HG03558 (cell line): ENCODE measurements around the gene SIL1.
"Not testable (repeated sequence)": the region's sequence is repeated elsewhere in the genome, so short reads cannot be mapped to it uniquely, and the experiment has no call there.

ENCODE experiments used
- ATAC-seq: cut with Tn5 transposase; IDR thresholded peaks from one replicate; pipeline ENCODE4 v1.9.1; 2021; ENCODE audit warnings: moderate number of reproducible peaks; ENCODE audit not compliant: unreplicated experiment; ENCODE audit errors: extremely low read depth

SIL1 gene

DNA sequence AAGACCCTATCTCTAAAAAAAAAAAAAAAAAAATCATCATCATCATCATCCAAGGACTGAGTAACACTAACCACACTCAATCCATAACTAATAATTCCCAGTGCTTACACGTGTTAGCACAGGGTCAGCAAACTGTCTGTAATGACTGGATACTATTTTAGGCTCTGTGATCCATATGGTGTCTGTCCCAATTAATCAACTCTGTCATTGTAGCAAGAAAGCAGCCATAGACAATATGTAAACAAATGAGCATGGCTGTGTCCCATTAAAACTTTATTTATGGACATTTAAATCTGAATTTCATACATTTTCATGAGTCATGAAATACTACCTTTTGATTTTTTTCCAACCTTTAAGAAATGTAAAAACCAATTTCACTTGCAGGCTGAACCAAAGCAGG is 148.4 kb downstream of the SIL1 start:
- no peak for ATAC-seq

DNA sequence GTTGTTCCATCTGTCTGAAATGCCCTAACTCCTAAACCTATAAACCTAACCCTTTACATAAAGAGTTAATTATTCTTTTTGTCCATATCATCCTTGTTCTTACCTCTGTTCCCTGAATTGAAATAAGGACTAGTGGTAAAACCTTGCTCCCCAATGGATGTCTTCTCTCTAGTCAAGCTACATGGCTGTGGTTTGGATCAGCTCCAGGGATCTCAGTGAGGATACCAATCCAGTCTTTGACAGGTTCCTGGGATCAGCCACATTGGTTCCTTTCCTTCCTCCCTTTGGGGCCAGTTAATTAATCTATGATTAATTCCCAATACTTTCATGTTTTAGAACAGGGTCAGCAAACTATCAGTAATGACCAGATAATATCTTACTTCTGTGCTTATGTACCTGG is 151.6 kb downstream of the SIL1 start:
- ATAC-seq: no peak

GRCh38 chr5:139043157-139043905 is 154.8 kb downstream of the SIL1 start:
- ATAC-seq: no peak

- no peak for ATAC-seq
Observed at GRCh38 chr5:139040081-139040480, 158.1 kb downstream of the SIL1 start.

GRCh38 chr5:139038613-139039305 is 159.4 kb downstream of the SIL1 start:
- no peak for ATAC-seq

GRCh38 chr5:139037732-139038131 is 160.4 kb downstream of the SIL1 start:
- no peak for ATAC-seq

DNA sequence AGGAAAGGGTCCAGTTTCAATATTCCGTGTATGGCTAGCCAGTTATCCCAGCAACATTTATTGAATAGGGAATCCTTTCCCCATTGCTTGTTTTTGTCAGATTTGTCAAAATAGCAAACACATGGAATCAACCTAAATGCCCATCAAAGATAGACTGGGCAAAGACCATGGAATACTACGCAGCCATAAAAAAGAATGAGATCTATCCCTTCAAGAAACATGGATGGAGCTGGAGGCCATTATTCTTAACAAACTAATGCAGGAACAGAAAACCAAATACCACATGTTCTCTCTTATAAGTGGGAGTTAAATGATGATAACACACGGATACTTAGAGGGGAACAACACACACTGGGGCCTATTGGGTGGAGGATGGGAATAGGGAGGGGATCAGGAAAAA is 161.8 kb downstream of the SIL1 start:
- not testable (repeated sequence) for ATAC-seq

GRCh38 chr5:139027150-139027549 is 171.0 kb downstream of the SIL1 start:
- no peak for ATAC-seq

- no peak for ATAC-seq
Observed at GRCh38 chr5:139025651-139026050, 172.5 kb downstream of the SIL1 start.

DNA sequence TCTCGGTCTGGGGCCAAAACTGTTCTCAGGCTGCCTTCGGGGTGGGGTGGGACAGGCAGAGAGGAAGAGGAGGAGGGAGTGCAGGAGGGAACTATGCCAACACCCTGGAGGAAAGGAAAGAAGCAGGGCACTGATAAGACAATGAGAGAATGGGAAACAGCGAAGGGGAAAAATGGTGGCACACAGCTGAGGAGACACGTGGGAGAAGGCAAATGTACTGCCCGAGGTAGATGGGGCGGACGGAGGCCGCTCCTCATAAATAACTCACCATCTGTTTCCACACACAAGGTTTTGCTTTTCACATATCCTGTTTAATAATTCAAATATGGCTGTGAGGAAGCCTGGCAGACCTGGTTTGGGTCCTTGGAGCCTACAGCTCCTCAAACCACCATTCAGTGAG is 174.9 kb downstream of the SIL1 start:
- ATAC-seq: no peak

GRCh38 chr5:139022528-139022927 is 175.6 kb downstream of the SIL1 start:
- no peak for ATAC-seq

DNA sequence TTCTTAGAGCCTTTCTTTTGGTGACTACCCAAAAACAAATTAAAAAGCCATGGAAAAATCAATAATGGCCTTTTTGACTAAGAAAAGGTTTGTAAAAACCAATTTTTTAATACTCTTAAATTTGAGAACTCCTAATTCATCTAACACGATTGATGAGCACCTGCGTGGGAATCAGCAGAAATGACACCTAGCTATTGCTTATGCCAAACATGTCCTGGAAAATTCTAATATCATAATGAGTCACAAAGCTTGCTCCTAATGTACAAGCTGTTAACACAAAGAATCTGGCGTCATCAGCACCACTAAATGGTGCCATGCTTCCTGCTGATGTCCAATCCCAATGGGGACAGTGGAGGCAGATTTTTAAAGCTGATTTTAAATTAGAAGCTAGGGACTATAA is 176.8 kb downstream of the SIL1 start:
- no peak for ATAC-seq

DNA sequence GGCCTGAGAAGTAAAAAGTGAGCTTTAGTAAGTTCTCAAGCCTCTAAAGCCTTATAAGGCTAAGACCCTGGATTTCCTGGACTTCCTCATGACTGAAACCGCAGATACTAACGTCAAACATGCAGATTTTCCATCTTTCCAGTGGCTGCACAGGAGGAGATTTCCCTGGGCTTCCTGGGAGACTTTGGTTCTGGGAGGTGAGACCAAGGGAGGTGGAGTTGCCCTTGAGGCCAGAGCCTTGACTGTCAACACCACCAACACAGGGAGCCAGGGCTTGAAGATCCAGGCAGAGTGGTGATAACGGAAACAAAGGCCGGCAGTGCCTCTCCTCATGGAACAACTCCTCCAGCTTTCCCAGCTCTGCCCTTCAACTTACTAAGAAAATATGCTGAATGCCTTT is 178.3 kb downstream of the SIL1 start:
- ATAC-seq: no peak

DNA sequence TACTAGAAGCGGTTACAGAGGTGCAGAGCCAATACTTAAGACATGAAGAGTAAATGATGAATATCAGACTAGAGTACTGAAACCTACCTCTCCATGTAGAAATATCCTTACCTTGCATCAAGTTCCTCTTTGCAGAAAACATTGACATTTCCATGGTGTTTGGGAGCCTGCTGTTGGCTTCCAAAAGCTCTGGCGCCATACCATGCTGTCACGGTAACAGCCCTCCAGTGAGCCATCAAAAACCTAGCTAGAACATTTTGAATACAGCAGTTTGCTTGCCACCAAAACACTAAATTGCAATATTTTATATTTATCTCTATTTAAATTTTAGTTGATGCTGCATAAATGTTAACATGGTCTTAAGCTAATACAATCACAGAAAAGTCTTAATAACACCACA is 179.0 kb downstream of the SIL1 start:
- ATAC-seq: no peak

GRCh38 chr5:139017624-139018023 is 180.5 kb downstream of the SIL1 start:
- ATAC-seq: no peak

DNA sequence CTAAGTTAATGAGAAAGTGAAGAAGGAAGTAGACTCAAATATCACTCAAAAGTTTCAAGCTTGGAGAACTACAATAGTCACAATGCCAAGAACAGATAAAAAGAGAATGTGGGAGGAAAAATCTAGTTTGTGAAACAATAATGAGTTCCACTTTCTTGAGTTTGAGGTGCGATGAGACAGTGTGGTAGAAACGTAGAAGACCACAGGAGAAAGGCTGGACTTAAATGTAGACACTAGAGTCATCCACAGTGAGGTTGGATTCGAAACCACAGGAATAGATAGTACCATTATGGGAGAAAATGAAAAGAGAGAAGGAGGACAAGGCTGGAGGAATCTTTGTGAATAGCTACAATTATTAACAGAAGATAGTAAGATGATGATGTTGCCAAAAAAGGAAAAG is 182.0 kb downstream of the SIL1 start:
- no peak for ATAC-seq

- no peak for ATAC-seq
Observed at GRCh38 chr5:139014726-139015125, 183.4 kb downstream of the SIL1 start.

DNA sequence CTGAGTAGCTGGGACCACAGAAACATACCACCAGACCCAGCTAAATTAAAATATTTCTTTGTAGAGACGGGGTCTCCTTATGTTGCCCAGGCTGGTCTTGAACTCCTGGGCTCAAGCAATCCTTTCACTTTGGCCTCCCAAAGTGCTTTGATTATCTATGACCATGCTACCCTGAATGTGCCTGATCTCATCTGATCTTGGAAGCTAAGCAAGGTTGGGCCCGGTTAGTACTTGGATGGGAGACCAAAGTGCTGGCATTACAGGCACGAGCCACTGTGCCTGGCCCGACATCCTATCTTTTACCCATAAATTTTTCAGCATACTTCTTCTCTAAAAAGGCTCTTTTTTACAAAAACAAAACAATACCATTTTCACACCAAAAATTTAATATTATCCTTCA is 186.0 kb downstream of the SIL1 start:
- no peak for ATAC-seq

GRCh38 chr5:139011156-139011555 is 187.0 kb downstream of the SIL1 start:
- not testable (repeated sequence) for ATAC-seq

GRCh38 chr5:139004374-139005307 is 193.5 kb downstream of the SIL1 start:
- ATAC-seq: no peak

DNA sequence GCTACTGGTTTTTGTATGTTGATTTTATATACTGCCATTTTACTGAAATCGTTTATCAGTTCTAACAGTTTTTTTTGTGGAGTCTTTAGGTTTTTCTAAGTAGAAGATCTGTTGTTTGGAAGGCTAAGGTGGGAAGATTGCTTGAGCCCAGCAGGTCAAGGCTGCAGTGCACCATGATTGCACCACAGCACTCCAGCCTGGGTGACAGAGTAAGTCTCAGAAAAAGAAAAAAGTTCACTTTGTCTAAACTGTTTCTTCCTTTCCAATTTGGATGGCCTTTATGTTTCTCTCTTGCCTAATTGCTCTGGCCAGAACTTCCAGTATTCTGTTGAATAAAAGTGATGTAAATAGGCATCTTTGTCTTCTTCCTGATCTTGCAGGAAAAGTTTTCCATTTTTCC is 198.5 kb downstream of the SIL1 start:
- ATAC-seq: no peak
